Measurements from ENCODE around the gene YJU2. TPM values are rescaled to one million over a fixed set of nuclear protein-coding genes. Genes with fewer than 3 reads are reported as not detected.
A peak's percentile ranks its signal among the peaks of the same experiment; 100 is the strongest.
"Not testable (repeated sequence)": the region's sequence is repeated elsewhere in the genome, so short reads cannot be mapped to it uniquely, and the experiment has no call there.

Gene YJU2
- total RNA-seq, 1 donor = 17.0 TPM

- Histone ChIP-seq H3K36me3 (ENCODE audit: insufficient read depth, low read length) (no peaks in the 10 kb centered on the region), H3K4me1 (ENCODE audit: insufficient read depth, low read length) (peaks cover 12% of the 10 kb centered on the region), H3K9me3 (ENCODE audit: low read depth, low read length) (no peaks in the 10 kb centered on the region), H2AFZ (ENCODE audit: low read length) (no peak overlapping the region), H4K20me1 (ENCODE audit: insufficient read depth, low read length) (no peaks in the 10 kb centered on the region), H3K27me3 (ENCODE audit: insufficient read depth, low read length) (peaks cover 12% of the 10 kb centered on the region), H3K4me3 (ENCODE audit: insufficient read depth, low read length) (no peak overlapping the region), H3K79me2 (ENCODE audit: insufficient read depth, low read length) (no peaks in the 10 kb centered on the region), H3K27ac (ENCODE audit: low read depth, low read length) (no peak overlapping the region), H3K4me2 (ENCODE audit: insufficient read depth, low read length) (no peak overlapping the region)
- DNase-seq (ENCODE audit: insufficient read length, low spot score, missing footprints) = no peak
- TF ChIP-seq CTCF (IDR thresholded peaks at IDR 0.05; ENCODE audit: extremely low read depth, low read depth, low read length) = no peak
These were observed 14.1 kb upstream of the YJU2 start for GRCh38 chr19:4232614-4233281.

GRCh38 chr19:4233282-4233853, 13.5 kb upstream of the YJU2 start:
- no peaks in the 10 kb centered on the region for H3K9me3 ChIP-seq (ENCODE audit: low read depth, low read length)
- TF ChIP-seq CTCF (IDR thresholded peaks at IDR 0.05; ENCODE audit: extremely low read depth, low read depth, low read length) = peak; percentile 63
- no peaks in the 10 kb centered on the region for H3K79me2 ChIP-seq (ENCODE audit: insufficient read depth, low read length)
- peaks cover 6% of the 10 kb centered on the region for H3K27me3 ChIP-seq (ENCODE audit: insufficient read depth, low read length)
- H3K36me3 ChIP-seq (ENCODE audit: insufficient read depth, low read length) = no peaks in the 10 kb centered on the region
- no peak for DNase-seq (ENCODE audit: insufficient read length, low spot score, missing footprints)
- no peak overlapping the region for H3K27ac ChIP-seq (ENCODE audit: low read depth, low read length)
- no peak overlapping the region for H3K4me2 ChIP-seq (ENCODE audit: insufficient read depth, low read length)
- H2AFZ ChIP-seq (ENCODE audit: low read length) = no peak overlapping the region
- peaks cover 12% of the 10 kb centered on the region for H3K4me1 ChIP-seq (ENCODE audit: insufficient read depth, low read length)
- H3K4me3 ChIP-seq (ENCODE audit: insufficient read depth, low read length) = no peak overlapping the region
- no peaks in the 10 kb centered on the region for H4K20me1 ChIP-seq (ENCODE audit: insufficient read depth, low read length)

- Histone ChIP-seq H3K79me2 (ENCODE audit: insufficient read depth, low read length) (no peaks in the 10 kb centered on the region), H3K4me1 (ENCODE audit: insufficient read depth, low read length) (peaks cover 4% of the 10 kb centered on the region), H2AFZ (ENCODE audit: low read length) (no peak overlapping the region), H3K27ac (ENCODE audit: low read depth, low read length) (no peak overlapping the region), H4K20me1 (ENCODE audit: insufficient read depth, low read length) (no peaks in the 10 kb centered on the region), H3K4me3 (ENCODE audit: insufficient read depth, low read length) (no peak overlapping the region), H3K36me3 (ENCODE audit: insufficient read depth, low read length) (no peaks in the 10 kb centered on the region), H3K27me3 (ENCODE audit: insufficient read depth, low read length) (no peaks in the 10 kb centered on the region), H3K4me2 (ENCODE audit: insufficient read depth, low read length) (no peak overlapping the region), H3K9me3 (ENCODE audit: low read depth, low read length) (no peaks in the 10 kb centered on the region)
- DNase-seq (ENCODE audit: insufficient read length, low spot score, missing footprints) = no peak
- TF ChIP-seq CTCF (IDR thresholded peaks at IDR 0.05; ENCODE audit: extremely low read depth, low read depth, low read length) = no peak
These were observed 12.6 kb upstream of the YJU2 start for GRCh38 chr19:4234142-4234861.

- no peaks in the 10 kb centered on the region for H3K9me3 ChIP-seq (ENCODE audit: low read depth, low read length)
- H4K20me1 ChIP-seq (ENCODE audit: insufficient read depth, low read length) = no peaks in the 10 kb centered on the region
- H2AFZ ChIP-seq (ENCODE audit: low read length) = no peak overlapping the region
- no peak overlapping the region for H3K27ac ChIP-seq (ENCODE audit: low read depth, low read length)
- DNase-seq (ENCODE audit: insufficient read length, low spot score, missing footprints) = no peak
- H3K79me2 ChIP-seq (ENCODE audit: insufficient read depth, low read length) = no peaks in the 10 kb centered on the region
- H3K4me3 ChIP-seq (ENCODE audit: insufficient read depth, low read length) = no peak overlapping the region
- no peak for TF ChIP-seq CTCF (IDR thresholded peaks at IDR 0.05; ENCODE audit: extremely low read depth, low read depth, low read length)
- no peak overlapping the region for H3K4me2 ChIP-seq (ENCODE audit: insufficient read depth, low read length)
- H3K4me1 ChIP-seq (ENCODE audit: insufficient read depth, low read length) = no peaks in the 10 kb centered on the region
- H3K27me3 ChIP-seq (ENCODE audit: insufficient read depth, low read length) = no peaks in the 10 kb centered on the region
- H3K36me3 ChIP-seq (ENCODE audit: insufficient read depth, low read length) = no peaks in the 10 kb centered on the region
These were observed 12.0 kb upstream of the YJU2 start for GRCh38 chr19:4234862-4235201.

- DNase-seq (ENCODE audit: insufficient read length, low spot score, missing footprints) = not testable (repeated sequence)
These were observed 9.4 kb upstream of the YJU2 start for GRCh38 chr19:4237510-4237909.

More at GRCh38 chr19:4237510-4237909, 9.4 kb upstream of the YJU2 start:
- H3K9me3 ChIP-seq (ENCODE audit: low read depth, low read length); H2AFZ ChIP-seq (ENCODE audit: low read length); H3K4me1 ChIP-seq (ENCODE audit: insufficient read depth, low read length); H4K20me1 ChIP-seq (ENCODE audit: insufficient read depth, low read length); H3K4me3 ChIP-seq (ENCODE audit: insufficient read depth, low read length); H3K4me2 ChIP-seq (ENCODE audit: insufficient read depth, low read length); H3K36me3 ChIP-seq (ENCODE audit: insufficient read depth, low read length); H3K27ac ChIP-seq (ENCODE audit: low read depth, low read length); H3K79me2 ChIP-seq (ENCODE audit: insufficient read depth, low read length); H3K27me3 ChIP-seq (ENCODE audit: insufficient read depth, low read length): not testable (repeated sequence)
